GM20000 (cell line): ENCODE measurements around the gene BRPF1.
A peak's percentile ranks its signal among the peaks of the same experiment; 100 is the strongest.

ENCODE experiments used
- DNase-seq: peaks from one replicate; pipeline ENCODE4 v3.0.0; 2012; ENCODE audit warnings: low spot score
- TF ChIP-seq, protein P1 (sequence below): IDR thresholded peaks from 2 replicates; pipeline ENCODE4 v1.5.1; 2012; ENCODE audit warnings: mild to moderate bottlenecking, control low read depth; ENCODE audit errors: extremely low read depth, missing control alignments

Gene BRPF1

DNA sequence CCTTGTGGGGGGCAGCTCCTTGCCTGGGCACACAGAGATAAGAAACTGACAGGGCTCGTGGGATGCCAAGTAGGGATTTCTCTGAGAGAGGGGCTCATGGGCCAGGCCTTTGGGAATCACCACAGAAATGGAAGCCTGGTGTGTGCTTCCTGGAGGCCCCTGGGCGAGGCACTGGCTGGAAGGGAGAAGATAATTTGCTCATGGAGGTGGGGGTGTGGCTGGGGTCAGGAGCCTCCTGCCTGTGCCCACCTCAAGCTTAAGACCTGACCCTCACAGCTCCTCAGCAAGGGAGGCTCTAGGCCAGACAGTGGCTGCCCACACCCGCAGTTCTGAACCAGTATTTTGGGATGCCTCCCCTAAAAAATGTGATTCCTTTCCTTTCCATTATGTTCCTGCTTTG is 44.8 kb upstream of the BRPF1 start:
- DNase-seq, result no peak
- TF ChIP-seq, protein P1, sequence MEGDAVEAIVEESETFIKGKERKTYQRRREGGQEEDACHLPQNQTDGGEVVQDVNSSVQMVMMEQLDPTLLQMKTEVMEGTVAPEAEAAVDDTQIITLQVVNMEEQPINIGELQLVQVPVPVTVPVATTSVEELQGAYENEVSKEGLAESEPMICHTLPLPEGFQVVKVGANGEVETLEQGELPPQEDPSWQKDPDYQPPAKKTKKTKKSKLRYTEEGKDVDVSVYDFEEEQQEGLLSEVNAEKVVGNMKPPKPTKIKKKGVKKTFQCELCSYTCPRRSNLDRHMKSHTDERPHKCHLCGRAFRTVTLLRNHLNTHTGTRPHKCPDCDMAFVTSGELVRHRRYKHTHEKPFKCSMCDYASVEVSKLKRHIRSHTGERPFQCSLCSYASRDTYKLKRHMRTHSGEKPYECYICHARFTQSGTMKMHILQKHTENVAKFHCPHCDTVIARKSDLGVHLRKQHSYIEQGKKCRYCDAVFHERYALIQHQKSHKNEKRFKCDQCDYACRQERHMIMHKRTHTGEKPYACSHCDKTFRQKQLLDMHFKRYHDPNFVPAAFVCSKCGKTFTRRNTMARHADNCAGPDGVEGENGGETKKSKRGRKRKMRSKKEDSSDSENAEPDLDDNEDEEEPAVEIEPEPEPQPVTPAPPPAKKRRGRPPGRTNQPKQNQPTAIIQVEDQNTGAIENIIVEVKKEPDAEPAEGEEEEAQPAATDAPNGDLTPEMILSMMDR, result no peak

DNA sequence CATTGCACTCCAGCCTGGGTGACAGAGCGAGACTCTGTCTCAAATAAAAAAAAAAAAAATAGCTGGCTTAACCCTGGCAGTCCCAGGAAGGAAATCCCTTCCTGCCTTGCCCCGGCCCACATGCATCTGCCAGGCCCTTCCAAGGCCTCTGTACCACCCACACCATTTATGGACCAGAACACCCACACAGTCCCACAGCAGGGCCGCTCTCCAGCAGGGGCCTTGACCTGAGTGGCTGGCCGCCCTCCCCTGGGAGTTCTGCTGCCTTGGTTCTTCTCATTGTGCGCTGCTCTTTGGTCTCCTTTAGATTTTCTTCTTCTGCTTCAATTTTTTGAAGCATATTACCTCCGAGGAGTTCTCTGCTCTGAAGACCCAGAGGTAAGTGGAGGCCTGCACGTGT is 44.0 kb upstream of the BRPF1 start:
- TF ChIP-seq, protein P1, result no peak
- no peak for DNase-seq

DNA sequence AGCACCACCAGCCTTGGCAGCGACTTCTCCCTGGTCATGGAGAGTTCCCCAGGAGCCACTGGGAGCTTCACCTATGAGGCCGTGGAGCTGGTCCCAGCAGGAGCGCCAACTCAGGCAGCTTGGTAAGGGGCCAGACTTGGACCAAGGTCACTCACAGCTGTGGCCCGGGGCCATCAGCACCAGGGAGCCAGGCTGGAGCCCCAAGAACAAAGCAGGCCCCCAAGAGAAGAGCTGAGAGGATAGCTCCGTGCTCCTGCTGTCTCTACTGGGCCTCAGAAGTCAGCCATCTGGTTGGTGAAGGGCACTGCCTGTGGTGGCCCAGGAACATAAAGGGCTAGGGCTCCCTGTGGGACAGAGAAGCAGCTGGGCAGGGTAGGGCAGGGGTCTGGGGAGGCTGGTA is 42.6 kb upstream of the BRPF1 start:
- TF ChIP-seq, protein P1, result no peak
- no peak for DNase-seq

DNA sequence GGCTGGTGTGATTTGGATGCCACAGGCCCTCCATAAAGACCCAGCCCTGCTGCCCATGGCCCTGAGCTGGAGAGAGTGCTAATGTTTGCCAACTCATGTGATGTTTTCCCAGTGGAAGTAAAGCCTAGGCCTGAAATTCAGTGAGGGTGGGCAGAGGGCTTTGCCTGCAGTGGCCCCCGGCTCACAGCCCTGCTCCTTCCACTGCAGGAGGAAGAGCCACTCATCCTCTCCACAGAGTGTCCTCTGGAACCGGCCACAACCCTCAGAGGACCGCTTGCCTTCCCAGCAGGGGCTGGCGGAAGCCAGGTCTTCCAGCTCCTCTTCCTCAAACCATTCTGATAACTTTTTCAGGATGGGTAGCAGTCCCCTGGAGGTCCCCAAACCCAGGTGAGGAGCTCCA is 41.8 kb upstream of the BRPF1 start:
- TF ChIP-seq, protein P1, result no peak
- no peak for DNase-seq

DNA sequence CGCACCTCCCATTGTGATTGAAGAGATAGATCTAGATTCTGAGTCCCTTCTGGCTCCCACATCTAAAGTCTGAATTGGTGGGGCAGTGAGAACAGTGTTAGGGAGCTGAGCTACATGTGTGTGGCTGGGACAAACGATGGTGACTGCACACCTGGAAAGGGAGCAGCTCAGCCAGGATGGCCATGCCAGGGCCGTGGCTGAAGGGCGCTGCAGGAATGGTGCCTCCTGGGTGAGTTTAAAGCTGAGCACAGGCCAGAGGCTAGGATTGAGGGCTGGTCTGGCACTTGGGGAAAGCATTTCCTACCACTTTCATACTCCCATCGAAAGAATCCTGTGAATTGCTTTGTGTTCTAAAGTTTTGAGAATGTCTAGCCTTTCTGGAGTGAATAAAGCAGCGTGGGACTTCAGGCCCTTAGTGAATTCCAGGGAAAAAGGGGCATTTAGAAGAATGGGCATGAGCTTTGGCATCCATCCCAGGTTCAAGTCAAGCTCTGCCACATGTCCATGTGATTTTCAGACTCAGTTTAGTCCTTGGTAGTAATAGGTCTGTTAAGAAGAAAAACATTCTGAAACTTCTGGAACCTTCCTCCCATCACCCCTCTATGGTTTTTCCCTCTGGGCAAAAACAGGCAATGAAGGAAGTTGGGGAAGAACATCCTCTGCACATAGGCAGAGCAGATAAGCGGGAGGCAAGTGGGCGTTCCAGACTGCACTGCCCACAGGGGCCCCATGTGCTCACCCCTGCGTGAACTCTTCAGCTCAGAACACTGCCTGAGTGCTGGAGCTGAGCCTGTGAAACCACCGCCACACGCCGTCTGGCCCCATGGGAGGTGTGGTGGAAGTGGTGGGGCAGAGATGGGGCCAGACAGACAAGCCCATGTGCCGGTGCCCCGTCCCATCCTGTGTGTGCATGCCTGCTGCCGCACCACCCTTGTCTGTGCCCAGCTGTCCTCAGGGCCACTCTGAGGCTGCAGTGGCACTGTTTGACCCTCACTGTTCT is 40.8 kb upstream of the BRPF1 start:
- DNase-seq, result peak; percentile 62
- TF ChIP-seq, protein P1, result no peak

DNA sequence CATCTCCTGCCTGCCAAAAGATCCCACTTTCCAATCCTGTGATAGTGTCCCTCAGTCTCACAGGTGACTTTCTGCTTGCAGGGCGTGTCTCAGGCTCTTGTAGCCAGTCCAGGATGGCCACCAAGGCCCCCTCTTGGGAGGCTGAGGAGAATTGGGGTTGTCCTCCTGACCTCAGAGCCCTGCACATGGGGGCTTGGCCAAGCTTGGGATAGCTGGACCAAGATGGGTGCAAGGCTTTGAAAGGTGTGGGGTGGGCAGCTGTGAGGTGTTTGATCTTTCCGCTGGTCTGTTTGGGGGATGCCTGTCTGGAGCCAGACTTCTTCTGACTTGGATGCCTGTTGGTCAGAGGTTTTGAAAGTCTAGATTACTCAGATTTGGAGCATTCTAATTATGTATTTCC is 39.9 kb upstream of the BRPF1 start:
- no peak for DNase-seq
- TF ChIP-seq, protein P1, result no peak

DNA sequence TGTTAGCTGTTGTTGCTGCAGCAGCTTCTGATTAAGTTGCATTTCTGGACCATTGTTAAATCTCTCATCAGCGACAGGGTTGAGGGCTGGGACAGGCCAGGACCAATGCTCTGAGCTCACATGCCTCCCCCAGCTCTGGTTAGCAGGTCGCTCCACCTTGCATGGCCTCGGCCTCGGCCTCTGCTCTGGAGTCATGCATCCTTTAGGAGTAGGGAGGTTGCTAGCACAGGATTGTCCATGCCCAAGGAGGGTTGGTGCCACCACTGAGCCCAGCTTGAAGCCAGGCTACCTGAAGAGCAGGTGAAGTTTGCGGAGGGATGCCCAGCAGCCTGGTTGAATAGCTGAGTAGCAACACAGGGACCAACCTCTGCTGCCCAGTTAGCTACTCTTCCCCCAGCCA is 39.1 kb upstream of the BRPF1 start:
- DNase-seq, result no peak
- TF ChIP-seq, protein P1, result no peak
